Endodermal cell (in vitro differentiated cells): ENCODE data around the gene MS4A3. TPM values are rescaled to one million over a fixed set of nuclear protein-coding genes. Genes with fewer than 3 reads are reported as not detected.
"Not testable (repeated sequence)": the region's sequence is repeated elsewhere in the genome, so short reads cannot be mapped to it uniquely, and the experiment has no call there.

ENCODE experiments used
- DNase-seq: peaks from one replicate; pipeline ENCODE4 v3.0.0-alpha.2; 2017
- H3K27ac ChIP-seq: 2 replicates; pipeline ENCODE4 v1.5.1; 2013; ENCODE audit warnings: mild to moderate bottlenecking, low read depth, low read length, moderate library complexity
- H3K27me3 ChIP-seq: 2 replicates; pipeline ENCODE4 v1.6.1; 2013; ENCODE audit warnings: mild to moderate bottlenecking, low read length, moderate library complexity; ENCODE audit not compliant: insufficient read depth, control insufficient read depth, poor library complexity, severe bottlenecking
- H3K36me3 ChIP-seq: 2 replicates; pipeline ENCODE4 v1.7.0; 2013; ENCODE audit warnings: mild to moderate bottlenecking, low read length, moderate library complexity; ENCODE audit not compliant: control insufficient read depth, insufficient read depth
- H3K4me1 ChIP-seq: one replicate; pipeline ENCODE4 v1.7.0; 2013; ENCODE audit warnings: low read length; ENCODE audit not compliant: control insufficient read depth, insufficient read depth
- H3K4me3 ChIP-seq: 2 replicates; pipeline ENCODE4 v1.5.1; 2013; ENCODE audit warnings: mild to moderate bottlenecking, low read length, moderate library complexity
- H3K9ac ChIP-seq: 2 replicates; pipeline ENCODE4 v1.6.1; 2013; ENCODE audit warnings: mild to moderate bottlenecking, low read length, moderate library complexity; ENCODE audit not compliant: poor library complexity, severe bottlenecking; ENCODE audit errors: extremely low read depth
- H3K9me3 ChIP-seq: 2 replicates; pipeline ENCODE4 v1.6.1; 2013; ENCODE audit warnings: mild to moderate bottlenecking, low read length, moderate library complexity; ENCODE audit not compliant: control insufficient read depth
- H3K27ac Mint-ChIP-seq: 2 replicates; pipeline ENCODE4 v1.8.0; 2020; ENCODE audit warnings: mixed read lengths
- H3K27me3 Mint-ChIP-seq: 2 replicates; pipeline ENCODE4 v1.8.0; 2021; ENCODE audit warnings: mild to moderate bottlenecking, mixed read lengths; ENCODE audit not compliant: insufficient read depth
- H3K36me3 Mint-ChIP-seq: 2 replicates; pipeline ENCODE4 v1.8.0; 2020; ENCODE audit warnings: low read depth, mixed read lengths
- H3K4me1 Mint-ChIP-seq: 2 replicates; pipeline ENCODE4 v1.8.0; 2020; ENCODE audit warnings: mixed read lengths
- H3K4me3 Mint-ChIP-seq: 2 replicates; pipeline ENCODE4 v1.8.0; 2020; ENCODE audit warnings: mild to moderate bottlenecking, moderate library complexity, mixed read lengths
- H3K9me3 Mint-ChIP-seq: 2 replicates; pipeline ENCODE4 v1.8.0; 2020; ENCODE audit warnings: mild to moderate bottlenecking, mixed read lengths
- CTCF ChIP-seq: fragments of 200-600 bp; sonication (generic); conservative IDR thresholded peaks from 2 replicates; pipeline ENCODE4 v1.5.0; 2021; ENCODE audit warnings: antibody characterized with exemption, mild to moderate bottlenecking
- WGBS, 2 experiments: methylation state at CpG; one replicate each; pipeline versions ENCODE4 v1.1.5 to v1.1.7; 2013; ENCODE audit warnings: missing lambda C conversion rate in 2 of 2, mixed read lengths in 1 of 2; ENCODE audit not compliant: insufficient coverage in 1 of 2, insufficient read length in 1 of 2; 5-methylcytosine and 5-hydroxymethylcytosine counted together
- total RNA-seq, 2 donors: library from RNA; stranded (reverse); fragmentation: NEBNext Ultra II Directional in 1 of 2; extraction: Animal tissue kit (Norgen Biotek cat#: 25700) in 1 of 2; gene quantifications; 2 replicates in 1 of 2; 3 replicates in 1 of 2; pipeline ENCODE4 v1.2.1, GENCODE V29; 2021

MS4A3 gene
- total RNA-seq, 2 donors from 2014 or later, result not detected

GRCh38 chr11:60029015-60029632, 27.3 kb upstream of the MS4A3 start:
- no peaks in the 10 kb centered on the region for H3K27me3 Mint-ChIP-seq
- WGBS, 2 experiments, result 81 to 83% methylated on average over 1 to 2 of the region's 3 CpGs
- H3K4me3 Mint-ChIP-seq, result no peak overlapping the region
- no peak overlapping the region for H3K27ac Mint-ChIP-seq
- Histone ChIP-seq H3K27me3 (no peaks in the 10 kb centered on the region), H3K27ac (no peak overlapping the region), H3K4me1 (no peaks in the 10 kb centered on the region), H3K36me3 (no peaks in the 10 kb centered on the region), H3K9me3 (peaks cover 9% of the 10 kb centered on the region), H3K4me3 (no peak overlapping the region), H3K9ac (no peak overlapping the region)
- H3K9me3 Mint-ChIP-seq, result no peaks in the 10 kb centered on the region
- TF ChIP-seq CTCF, result no peak
- no peaks in the 10 kb centered on the region for H3K4me1 Mint-ChIP-seq
- H3K36me3 Mint-ChIP-seq, result no peaks in the 10 kb centered on the region
- no peak for DNase-seq

GRCh38 chr11:60040109-60040508, 16.4 kb upstream of the MS4A3 start, which contains the start of gene OOSP2:
TSS of gene OOSP2 (plus strand) at chr11:60040409. CDS start at chr11:60040460, 51 bp downstream.
- no peaks in the 10 kb centered on the region for H3K36me3 Mint-ChIP-seq
- peaks cover 11% of the 10 kb centered on the region for H3K4me1 Mint-ChIP-seq
- Histone ChIP-seq H3K4me3 (no peak within 1 kb of the TSS), H3K27ac (no peak within 1 kb of the TSS), H3K4me1 (no peaks in the 10 kb centered on the region), H3K36me3 (no peaks in the 10 kb centered on the region), H3K9me3 (no peaks in the 10 kb centered on the region), H3K27me3 (no peaks in the 10 kb centered on the region), H3K9ac (no peak within 1 kb of the TSS)
- H3K27me3 Mint-ChIP-seq, result no peaks in the 10 kb centered on the region
- 82 to 91% methylated on average over 8 of the region's 8 CpGs for WGBS, 2 experiments
- no peak for DNase-seq
- H3K27ac Mint-ChIP-seq, result no peak within 1 kb of the TSS
- no peak within 1 kb of the TSS for H3K4me3 Mint-ChIP-seq
- TF ChIP-seq CTCF, result no peak
- H3K9me3 Mint-ChIP-seq, result no peaks in the 10 kb centered on the region

GRCh38 chr11:60050422-60050821, 6.0 kb upstream of the MS4A3 start:
- not testable (repeated sequence) for H3K4me3 Mint-ChIP-seq, H3K9me3 Mint-ChIP-seq, H3K9ac ChIP-seq, H3K36me3 Mint-ChIP-seq, H3K4me1 ChIP-seq, DNase-seq, H3K4me3 ChIP-seq, H3K9me3 ChIP-seq, H3K27ac ChIP-seq, H3K4me1 Mint-ChIP-seq, H3K36me3 ChIP-seq, H3K27ac Mint-ChIP-seq
- H3K27me3 Mint-ChIP-seq, result peaks cover 10% of the 10 kb centered on the region
- H3K27me3 ChIP-seq, result peaks cover 11% of the 10 kb centered on the region

GRCh38 chr11:60050839-60051238, 5.6 kb upstream of the MS4A3 start:
- not testable (repeated sequence) for H3K4me3 ChIP-seq, H3K9ac ChIP-seq, H3K4me1 ChIP-seq, H3K27ac ChIP-seq, H3K9me3 Mint-ChIP-seq, H3K4me1 Mint-ChIP-seq, DNase-seq, H3K36me3 Mint-ChIP-seq, H3K9me3 ChIP-seq, H3K4me3 Mint-ChIP-seq, H3K36me3 ChIP-seq, H3K27ac Mint-ChIP-seq
- H3K27me3 Mint-ChIP-seq, result peaks cover 10% of the 10 kb centered on the region
- no CpG with 5 or more reads among the region's 3 CpGs for WGBS, 2 experiments
- peaks cover 13% of the 10 kb centered on the region for H3K27me3 ChIP-seq
